Activated gamma-delta T cell treated with anti-CD3 and anti-CD28 coated beads, Interleukin-2, amount 50 U/mL, for 16 hours (primary cell): Measurements from ENCODE around the gene RPL11.
"Not testable (repeated sequence)": the region's sequence is repeated elsewhere in the genome, so short reads cannot be mapped to it uniquely, and the experiment has no call there.

ENCODE experiments used
- DNase-seq: peaks from one replicate; pipeline ENCODE4 v3.0.0-alpha.2; 2020; ENCODE audit warnings: low read depth

The RPL11 gene

DNA sequence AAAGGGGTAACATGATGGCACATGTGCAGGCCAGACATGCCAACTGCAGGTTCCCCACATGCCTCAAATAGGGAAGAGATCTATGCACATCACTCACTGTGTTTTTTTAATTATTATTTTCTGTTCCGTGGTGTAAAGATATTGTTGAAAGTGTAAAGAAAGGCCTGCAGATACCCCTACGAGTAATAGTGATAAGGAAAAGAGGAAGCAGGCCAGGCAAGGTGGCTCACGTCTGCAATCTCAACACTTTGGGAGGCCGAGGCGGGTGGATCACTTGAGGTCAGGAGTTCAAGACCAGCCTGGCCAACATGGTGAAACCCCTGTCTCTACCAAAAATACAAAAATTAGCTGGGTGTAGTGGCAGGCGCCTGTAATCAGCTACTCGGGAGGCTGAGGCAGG is 6.4 kb upstream of the RPL11 start:
- DNase-seq: not testable (repeated sequence)

DNA sequence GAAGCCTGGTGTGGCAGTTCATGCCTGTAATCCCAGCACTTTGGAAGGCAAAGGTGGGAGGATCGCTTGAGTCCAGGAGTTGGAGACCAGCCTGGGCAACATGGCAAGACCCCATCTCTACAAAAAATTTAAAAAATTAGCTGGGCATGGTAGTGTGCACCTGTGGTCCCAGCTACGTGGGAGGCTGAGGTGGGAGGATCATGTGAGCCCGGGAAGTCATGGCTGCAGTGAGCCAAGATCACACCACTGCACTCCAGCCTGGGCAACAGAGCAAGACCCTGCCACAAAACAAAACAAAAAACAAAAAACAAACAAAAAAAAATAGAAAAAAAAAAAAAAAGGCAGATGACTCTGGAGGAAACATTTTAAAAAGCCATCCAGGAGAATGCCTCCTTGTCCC is 3.9 kb upstream of the RPL11 start:
- DNase-seq: not testable (repeated sequence)

DNA sequence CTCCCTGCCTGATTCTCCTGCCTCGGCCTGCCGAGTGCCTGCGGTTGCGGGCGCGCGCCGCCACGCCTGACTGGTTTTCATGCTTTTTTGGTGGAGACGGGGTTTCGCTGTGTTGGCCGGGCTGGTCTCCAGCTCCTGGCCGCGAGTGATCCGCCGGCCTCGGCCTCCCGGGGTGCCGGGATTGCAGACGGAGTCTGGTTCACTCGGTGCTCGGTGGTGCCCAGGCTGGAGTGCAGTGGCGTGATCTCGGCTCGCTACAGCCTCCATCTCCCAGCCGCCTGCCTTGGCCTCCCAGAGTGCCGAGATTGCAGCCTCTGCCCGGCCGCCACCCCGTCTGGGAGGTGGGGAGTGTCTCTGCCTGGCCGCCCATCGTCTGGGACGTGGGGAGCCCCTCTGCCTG is 3.3 kb upstream of the RPL11 start:
- not testable (repeated sequence) for DNase-seq

DNA sequence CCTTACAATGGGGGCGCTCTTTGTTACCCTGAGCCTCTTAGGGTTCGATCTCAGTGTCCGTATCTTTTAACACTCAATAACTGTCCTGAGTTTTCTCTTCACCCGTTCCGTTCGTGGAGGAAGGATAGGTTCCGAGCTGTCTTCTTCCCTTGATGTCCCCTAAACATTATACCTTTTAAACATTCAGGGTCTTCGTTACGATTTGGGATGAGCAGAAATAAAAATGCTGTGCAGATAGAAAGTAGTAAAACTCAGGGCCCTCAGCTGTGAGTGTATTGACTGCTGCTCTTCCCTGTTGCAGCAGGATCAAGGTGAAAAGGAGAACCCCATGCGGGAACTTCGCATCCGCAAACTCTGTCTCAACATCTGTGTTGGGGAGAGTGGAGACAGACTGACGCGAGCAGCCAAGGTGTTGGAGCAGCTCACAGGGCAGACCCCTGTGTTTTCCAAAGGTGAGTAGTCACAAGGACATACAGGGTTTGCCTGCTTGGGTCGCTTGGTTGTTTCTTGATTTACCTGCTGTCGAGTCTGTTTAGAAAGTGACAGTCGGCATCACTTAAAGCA is 784 bp downstream of the RPL11 start:
- no peak for DNase-seq

DNA sequence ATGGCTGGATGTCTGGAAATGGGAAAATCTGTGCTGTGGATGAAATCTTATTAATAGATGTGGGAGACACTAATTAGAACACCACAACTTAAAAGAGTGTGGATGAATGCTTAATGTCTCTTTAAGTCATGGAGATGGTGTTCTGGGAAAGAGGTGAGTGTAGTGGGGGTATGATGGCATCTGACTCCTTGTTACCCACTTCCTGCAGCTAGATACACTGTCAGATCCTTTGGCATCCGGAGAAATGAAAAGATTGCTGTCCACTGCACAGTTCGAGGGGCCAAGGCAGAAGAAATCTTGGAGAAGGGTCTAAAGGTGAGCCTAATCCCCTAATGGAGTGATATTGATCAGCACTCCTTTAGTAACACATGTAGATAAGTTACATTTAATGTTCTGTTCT is 2.0 kb downstream of the RPL11 start:
- no peak for DNase-seq

DNA sequence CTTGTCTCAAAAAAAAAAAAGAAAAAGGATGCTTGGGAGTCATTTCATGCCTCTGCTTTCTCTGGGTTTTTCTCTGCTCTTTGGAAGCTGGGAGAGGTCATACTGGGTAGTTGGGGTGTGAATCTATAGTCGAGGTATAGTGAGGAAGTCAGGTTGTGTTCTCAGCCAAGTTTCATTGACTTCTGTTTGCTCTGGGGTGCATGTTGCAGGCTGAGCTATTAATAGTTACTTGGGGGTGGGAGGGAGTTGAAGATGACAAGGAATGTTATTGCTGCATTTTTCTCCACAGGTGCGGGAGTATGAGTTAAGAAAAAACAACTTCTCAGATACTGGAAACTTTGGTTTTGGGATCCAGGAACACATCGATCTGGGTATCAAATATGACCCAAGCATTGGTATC is 2.8 kb downstream of the RPL11 start:
- DNase-seq: no peak

DNA sequence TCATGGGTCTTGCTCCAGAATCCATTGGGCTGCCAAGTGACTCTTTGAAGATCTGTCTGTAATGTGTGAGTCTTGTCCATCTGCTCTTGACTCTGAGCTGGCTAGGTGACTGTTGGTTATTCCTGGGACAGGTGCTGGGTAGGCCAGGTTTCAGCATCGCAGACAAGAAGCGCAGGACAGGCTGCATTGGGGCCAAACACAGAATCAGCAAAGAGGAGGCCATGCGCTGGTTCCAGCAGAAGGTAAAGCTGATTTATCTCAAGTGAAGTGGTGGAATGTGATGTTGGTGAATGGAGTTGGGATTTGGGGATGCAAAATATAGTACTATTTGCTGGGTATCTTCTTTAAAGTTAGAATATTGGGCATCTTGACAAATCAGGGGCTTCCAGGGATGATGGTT is 4.1 kb downstream of the RPL11 start:
- no peak for DNase-seq

DNA sequence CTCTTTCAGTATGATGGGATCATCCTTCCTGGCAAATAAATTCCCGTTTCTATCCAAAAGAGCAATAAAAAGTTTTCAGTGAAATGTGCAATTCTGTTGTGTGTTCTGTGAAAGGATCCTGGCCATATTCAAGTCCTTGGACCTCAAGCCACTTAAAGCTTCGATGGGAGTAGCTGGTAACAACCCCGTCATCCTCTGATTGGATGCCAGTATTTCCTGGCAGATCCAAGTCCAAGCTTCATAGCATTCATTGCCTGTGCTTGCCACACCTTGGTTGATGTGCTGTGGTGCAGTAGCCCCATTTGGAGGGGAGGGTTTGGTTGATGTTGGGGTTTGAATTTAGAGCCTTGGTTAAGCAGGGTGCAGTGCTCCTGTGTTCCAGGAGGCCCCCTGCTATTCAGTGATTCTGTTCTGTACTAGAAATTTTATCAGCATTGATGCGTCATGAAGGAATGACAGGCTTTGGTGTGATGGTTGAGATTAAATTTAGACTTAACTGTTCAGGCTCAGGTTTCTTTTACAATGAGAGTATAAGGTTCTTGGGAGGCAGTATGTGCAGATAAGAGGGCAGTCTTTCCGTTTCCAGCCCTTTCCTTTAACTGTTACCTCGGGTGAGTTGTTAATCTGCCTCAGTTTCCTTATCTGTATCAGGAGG is 4.9 kb downstream of the RPL11 start:
- DNase-seq: no peak

DNA sequence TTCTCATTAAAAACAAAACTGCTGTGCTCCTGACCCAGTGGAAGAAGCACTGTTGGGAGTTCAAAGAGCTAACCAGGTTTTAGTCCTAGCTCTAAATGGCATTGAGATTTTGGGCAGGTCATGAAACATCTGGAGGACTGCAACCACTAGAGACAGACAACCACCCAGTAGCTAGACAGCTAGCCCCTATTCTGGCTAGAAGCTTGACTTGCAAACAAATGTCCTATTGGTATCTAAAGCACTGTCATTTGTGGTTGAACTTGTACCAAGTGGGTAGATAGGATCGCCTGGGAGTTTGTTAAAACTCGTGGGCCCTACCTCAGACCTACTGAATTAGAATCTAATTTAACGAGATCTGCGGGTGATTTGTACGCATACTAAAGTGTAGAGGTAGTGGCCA is 6.9 kb downstream of the RPL11 start:
- DNase-seq: no peak

DNA sequence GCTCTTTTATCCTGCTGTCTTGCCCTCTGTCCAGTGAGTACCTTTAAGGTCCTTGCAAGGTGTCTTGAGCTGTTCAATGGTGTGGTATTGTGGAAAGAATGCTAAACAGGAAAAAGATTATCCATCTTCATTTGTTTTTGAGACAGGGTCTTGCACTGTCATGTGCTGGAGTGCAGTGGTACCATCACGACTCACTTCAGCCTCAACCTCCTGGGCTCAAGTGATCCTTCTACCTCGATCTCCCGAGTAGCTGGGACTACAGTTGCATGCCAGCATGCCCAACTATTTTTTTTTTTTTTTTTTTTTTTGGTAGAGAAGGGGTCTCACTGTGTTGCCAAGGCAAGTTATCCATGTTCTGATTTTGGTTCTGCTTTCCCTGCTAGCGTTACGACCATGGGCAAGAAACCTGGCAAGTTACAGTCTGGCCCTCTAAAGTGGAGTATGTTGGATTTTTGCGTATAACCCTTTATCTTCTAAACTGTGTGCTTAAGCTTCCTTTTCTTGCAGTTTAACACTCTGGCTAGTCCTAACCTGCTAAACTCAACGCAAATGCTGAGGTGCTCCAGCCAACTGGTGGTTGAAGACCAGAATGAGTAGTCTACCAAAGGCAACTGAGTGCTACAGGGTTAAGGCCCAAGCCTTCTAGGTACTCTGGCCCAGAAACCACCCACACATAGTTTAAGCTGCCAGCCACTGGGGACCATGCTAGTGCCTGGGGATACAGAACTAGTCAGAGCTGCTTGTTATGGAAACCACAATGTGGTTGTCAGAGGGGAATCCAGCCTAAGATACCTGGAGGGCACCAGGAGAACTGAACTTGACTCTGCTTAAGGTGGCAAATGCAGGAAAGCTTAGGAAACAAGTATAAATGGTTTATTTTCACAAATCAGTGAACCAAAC is 7.9 kb downstream of the RPL11 start:
- no peak for DNase-seq

DNA sequence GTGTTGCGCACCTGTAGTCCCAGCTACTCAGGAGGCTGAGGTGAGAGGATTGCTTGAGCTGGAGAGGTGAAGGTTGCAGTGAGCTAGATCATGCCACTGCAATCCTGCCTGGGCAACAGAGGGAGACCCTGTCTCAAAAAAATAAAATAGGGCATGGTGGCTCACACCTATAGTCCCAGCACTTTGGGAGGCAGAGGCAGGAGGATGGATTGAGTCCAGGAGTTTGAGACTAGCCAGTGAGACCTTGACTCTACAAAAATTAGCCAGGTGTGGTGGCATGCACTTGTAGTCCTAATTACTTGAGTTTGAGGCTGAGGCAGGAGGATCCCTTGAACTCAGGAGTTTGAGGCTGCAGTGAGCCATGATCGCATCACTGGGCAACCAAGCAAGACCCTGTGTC is 9.7 kb downstream of the RPL11 start:
- no peak for DNase-seq

DNA sequence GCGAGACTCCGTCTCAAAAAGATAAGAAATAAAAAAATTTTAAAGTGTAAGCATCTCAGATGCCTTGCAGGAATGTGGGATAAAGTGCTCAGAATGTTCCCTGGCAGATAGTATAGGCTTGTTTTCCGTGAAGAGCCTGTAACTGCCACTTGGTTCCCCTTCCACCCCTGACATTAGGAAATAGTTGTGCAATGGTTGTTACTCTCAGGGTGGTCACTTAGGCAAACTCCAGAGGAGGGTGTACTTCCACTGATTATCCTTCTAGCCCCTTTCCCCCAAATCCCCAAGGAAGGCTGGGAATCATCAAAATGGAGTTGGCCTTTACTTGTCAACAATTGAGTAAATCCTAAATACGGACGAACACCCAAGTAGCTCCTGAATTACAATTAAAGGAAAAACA is 10.4 kb downstream of the RPL11 start:
- no peak for DNase-seq

DNA sequence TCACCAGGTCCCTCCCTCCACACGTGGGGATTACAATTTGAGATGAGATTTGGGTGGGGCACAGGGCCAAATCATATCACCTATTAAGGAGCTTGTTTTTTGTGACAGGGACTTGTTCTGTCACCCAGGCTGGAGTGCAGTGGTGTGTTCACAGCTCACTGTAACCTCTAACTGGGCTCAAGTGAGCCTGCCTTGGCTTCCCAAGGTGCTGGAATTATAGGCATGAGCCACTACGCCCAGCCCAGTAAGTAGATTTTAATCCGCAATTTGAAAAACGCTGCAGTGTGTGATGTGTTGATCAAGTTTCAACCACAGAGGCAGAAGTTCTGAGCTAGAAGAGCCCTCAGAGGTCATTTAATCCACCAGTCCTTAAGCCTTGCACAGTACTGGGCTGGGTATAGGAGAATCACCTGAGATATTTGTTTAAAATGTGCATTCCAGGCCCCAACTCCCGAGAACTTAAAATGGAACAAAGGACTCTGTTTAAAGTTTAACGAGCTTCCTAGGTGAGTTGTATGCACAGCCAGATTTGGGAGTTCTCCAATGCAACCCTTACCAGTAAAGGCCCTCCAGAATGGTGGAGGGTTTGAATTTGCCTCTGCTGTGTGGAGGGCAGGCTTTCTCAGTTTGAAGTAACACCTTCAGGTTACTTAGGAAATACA is 13.4 kb downstream of the RPL11 start:
- DNase-seq: no peak

DNA sequence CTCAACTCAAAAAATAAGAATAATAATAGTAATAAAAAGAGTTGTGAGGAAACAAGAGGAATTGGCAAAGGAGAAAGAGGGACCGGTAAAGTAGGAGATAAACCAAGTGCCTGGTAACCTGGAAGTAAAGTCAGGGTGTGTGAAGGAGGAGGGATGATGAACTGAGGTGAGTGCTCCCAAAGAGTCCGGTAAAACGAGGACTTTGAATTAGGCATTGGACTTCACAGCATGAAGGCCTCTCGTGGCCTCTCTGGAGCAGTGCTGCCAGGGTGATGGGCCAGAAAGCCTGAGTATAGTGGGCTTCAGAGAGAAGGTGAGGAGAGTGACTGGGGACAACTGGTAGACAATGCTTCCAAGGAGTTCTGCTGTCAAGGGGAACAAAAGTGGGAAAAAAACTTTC is 17.6 kb downstream of the RPL11 start:
- DNase-seq: no peak

DNA sequence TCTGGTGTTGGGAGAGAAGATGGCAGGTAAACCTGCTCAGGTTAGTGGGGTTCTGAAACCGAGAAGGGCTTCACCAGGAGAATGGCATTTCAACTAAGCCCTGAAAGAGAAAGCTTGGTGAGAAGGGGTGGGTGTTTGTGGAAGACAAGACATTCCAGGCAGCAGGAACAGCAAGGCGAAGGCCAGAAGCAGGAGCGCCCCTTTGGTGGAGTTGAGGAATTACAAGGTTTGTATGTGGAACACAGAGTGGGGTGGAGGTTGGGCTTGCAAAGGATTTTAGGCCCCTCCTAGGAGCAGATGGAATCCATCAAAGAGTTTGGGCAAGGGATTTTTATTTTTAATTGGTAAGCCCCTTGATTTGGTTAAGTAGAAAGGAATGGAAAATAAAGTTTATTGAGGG is 26.9 kb downstream of the RPL11 start:
- no peak for DNase-seq

DNA sequence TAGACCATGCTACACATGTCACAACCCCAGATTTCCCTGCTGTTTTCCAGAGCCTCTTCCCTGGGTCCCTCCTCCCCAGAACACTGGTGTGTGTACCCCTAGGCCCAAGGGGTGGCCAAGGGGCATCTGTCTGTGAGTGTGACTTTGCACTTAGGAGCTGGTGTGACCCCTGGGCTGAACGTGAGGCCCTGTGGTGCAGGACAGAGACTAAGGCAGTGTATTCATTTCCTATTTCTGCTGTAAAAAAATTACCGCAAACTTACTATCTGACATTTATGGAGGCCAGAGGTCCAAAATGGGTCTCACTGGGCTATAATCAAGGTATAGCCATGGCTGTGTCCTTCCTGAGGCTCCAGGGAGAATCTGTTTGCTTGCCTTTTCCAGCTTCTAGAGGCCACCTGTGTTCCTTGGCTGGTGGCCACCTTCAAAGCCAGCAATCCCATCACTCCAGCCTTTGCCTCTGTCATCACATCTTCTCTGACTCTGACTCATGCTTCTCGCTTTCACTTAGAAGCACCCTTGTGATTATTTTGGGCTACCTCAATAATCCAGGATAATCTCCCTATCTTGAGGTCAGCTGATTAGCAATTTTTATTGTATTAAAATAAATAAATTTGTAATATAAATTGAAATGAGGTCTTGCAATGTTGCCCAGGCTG is 27.7 kb downstream of the RPL11 start:
- no peak for DNase-seq

DNA sequence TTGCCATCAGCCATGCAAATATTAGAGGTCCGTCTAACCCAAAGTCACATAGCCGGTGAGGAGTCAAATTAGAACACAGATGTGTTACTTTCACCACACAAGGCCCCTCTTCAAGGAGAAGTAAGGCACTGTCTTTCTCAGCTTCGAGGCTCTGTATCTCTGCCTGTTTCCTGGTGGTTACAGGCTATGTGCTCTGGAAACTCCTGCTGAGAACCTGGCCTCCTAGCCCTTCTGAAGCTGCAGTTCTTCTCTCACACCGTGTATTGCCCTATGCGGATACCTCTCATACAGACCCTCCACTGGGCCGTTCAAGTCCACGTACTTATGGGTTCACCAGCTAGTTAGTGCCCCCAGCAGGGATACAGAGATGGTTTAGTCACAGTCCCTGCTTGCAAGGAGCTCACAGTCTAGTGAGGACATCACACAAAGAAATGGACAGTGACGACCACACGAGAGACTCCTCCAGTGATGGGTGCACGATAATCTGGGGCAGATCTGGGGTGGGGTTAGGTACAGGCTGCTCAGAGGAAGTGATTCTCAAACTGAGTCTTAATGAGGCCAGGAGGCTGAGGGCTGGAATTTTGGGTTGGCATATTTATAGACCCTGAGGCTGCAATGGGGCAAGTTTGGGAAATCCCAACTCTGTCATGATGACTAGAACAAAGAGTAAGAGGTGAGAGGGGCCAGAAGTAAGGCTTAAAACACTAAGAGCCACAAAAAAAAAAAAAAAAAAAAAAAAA is 28.8 kb downstream of the RPL11 start:
- no peak for DNase-seq

DNA sequence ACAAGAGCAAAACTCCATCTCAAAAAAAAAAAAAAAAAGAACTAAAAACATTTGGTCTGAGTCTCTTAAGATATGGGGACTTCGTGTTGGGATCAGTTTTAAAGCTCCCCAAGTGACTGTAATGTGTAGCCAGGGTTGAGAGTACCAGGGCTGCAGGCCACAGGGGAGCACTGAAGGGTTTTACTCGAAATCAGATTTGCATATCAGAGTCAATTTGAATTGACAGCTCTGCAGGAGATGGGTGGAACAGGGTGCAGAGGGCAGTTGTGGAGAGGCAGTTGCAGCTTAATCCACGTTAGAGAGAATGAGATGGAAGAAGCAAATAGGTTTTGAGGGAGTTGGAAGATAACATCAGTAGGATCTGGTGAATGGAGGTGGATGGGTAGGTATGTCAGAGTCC is 31.0 kb downstream of the RPL11 start:
- no peak for DNase-seq

DNA sequence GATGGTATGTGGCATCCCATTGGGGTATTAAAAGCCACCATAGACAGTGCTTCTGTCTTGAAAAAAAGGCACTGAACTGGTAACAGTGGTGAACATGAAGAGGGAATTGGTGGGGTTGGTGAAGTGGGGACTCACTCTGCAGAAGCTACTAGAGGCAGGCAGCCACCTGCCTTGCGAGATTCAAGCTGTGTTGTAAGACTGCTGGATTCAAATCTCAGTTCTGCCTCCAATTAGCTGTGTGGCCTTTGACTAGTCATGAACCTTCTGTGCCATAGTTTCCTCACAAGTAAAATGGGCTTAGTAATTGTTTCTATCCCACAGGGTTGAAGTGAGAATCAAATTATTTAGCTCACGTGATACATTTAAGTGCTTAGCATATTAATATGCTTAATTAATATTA is 35.1 kb downstream of the RPL11 start:
- no peak for DNase-seq

DNA sequence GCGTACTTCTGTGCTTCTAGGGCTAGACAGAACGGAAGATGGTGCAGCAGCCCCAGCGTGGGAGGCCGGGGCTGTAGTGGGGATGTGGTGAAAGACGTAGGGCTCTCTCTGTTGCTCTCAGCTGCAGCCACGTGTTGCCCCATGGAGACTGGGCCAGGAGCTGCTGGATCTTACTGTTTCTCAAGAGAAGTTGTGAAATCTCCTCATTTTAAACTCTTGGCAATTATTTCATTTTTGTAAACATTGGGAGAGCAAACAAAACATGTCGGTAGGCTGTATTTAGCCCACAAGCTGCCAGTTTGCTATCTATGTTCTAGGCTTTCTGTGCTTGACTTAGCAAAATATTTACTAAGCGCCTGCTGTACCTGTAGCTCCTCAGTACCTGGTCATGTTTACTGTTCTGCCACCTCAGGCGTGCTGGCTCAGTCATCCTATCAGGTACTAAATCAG is 35.8 kb downstream of the RPL11 start:
- DNase-seq: no peak
